ENCODE data around the gene EIF5AL1.

The EIF5AL1 gene

DNA sequence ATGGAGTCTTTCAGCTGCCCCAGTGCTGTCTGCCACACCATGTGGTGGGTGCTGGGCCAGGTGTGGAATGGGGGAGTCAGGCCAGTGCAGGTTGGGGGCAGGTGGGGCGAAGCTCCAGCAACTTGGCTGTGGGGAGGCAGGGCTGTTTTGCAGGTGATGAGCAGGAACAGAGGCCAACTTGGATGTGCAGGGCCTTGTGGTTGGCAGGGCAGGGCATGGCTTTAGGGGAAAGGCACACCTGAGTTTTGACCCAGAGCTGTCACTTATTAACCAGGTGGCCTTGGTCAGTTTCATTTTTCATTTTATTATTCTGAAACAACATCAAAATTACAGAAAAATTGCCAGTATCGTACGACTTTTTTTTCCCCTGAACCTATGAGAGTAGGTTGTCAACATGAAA is 48.9 kb downstream of the EIF5AL1 start:
- DNase-seq: no peak

- peak; percentile 15 for DNase-seq
These were observed 49.9 kb downstream of the EIF5AL1 start for GRCh38 chr10:79562135-79562756.

- DNase-seq: no peak
These were observed 51.1 kb downstream of the EIF5AL1 start for GRCh38 chr10:79563426-79563825.
